HCT116 (cell line): ENCODE results near the gene MXRA5. TPM values are rescaled to one million over a fixed set of nuclear protein-coding genes. Genes with fewer than 3 reads are reported as not detected.

ENCODE experiments used
- ATAC-seq: fragments of 200-7000 bp; cut with Tn5 transposase; 2 replicates; pipeline ENCODE4 v1.9.1; 2020; ENCODE audit warnings: mild to moderate bottlenecking, moderate library complexity
- BruUV-seq: library from RNA; stranded (reverse); fragments of 400-500 nt; replicated peaks from 2 replicates; lab custom pipeline; 2021; lab: Mats Ljungman, UMichigan
- CTCF ChIA-PET: fragments of 300-600 bp; sonication (Branson Sonifier 250); formaldehyde crosslinking; loops from one replicate; lab custom pipeline; 2021; ENCODE audit warnings: antibody characterized with exemption; lab: Charles Lee
- POLR2A ChIA-PET: fragments of 300-600, 350-600 bp; sonication (Branson Sonifier 250); formaldehyde crosslinking; loops from one replicate; lab custom pipeline; 2021; ENCODE audit warnings: antibody characterized with exemption; lab: Charles Lee
- RAD21 ChIA-PET, 2 experiments: fragments of 300-600 bp; sonication (Branson Sonifier 250); formaldehyde crosslinking; loops; one replicate each; lab custom pipeline; 2023; ENCODE audit warnings: low total read pairs in 2 of 2; ENCODE audit not compliant: uncharacterized antibody in 2 of 2, unreplicated experiment in 2 of 2, low non-redundant PET in 1 of 2; lab: Charles Lee
- DNase-seq: peaks from one replicate; pipeline ENCODE4 v3.0.0-alpha.2; 2010; ENCODE audit warnings: low read depth, low spot score
- H2AFZ ChIP-seq: fragments of 200-600 bp; shearing (Covaris generic), sonication (generic); 2 replicates; pipeline ENCODE4 v1.6.1; 2017; ENCODE audit warnings: low read depth, mixed run types, mixed read lengths, antibody characterized with exemption, low read length; ENCODE audit not compliant: poor library complexity, severe bottlenecking
- H3K27ac ChIP-seq: 2 replicates; pipeline ENCODE4 v1.5.1; 2012; ENCODE audit warnings: low read depth, low read length
- H3K27me3 ChIP-seq: fragments of 200-600 bp; sonication (generic); 2 replicates; pipeline ENCODE4 v1.6.1; 2016; ENCODE audit warnings: mixed run types, low read length, mixed read lengths; ENCODE audit not compliant: insufficient read depth
- H3K36me3 ChIP-seq, 2 experiments: fragments of 200-500 bp in 1 of 2; fragments of 200-600 bp in 1 of 2; sonication (Bioruptor generic) in 1 of 2; sonication (generic) in 1 of 2; 2 replicates each; pipeline versions ENCODE4 v1.5.1 to v1.6.1; 2014 to 2016; ENCODE audit warnings: low read length in 2 of 2, inconsistent platforms in 1 of 2, mixed read lengths in 1 of 2, mixed run types in 1 of 2; ENCODE audit not compliant: insufficient read depth in 2 of 2, control insufficient read depth in 1 of 2
- H3K4me1 ChIP-seq, 2 experiments: fragments of 200-600 bp in 1 of 2; sonication (generic) in 1 of 2; 2 replicates each; pipeline versions ENCODE4 v1.5.1 to v1.6.1; 2012 to 2017; ENCODE audit warnings: low read length in 2 of 2, inconsistent platforms in 1 of 2, mild to moderate bottlenecking in 1 of 2, mixed read lengths in 1 of 2, mixed run types in 1 of 2, moderate library complexity in 1 of 2; ENCODE audit not compliant: insufficient read depth in 2 of 2, control insufficient read depth in 1 of 2
- H3K4me2 ChIP-seq: fragments of 200-600 bp; sonication (generic); 2 replicates; pipeline ENCODE4 v1.6.1; 2017; ENCODE audit warnings: mixed run types, low read length, mixed read lengths
- H3K4me3 ChIP-seq, 2 experiments: fragments of 200-600 bp in 1 of 2; sonication (generic) in 1 of 2; replicated peaks in 1 of 2; 2 replicates each; pipeline ENCODE4 v1.5.1; 2011 to 2016; ENCODE audit warnings: low read length in 2 of 2, control low read depth in 1 of 2, low read depth in 1 of 2, mild to moderate bottlenecking in 1 of 2, mixed read lengths in 1 of 2, mixed run types in 1 of 2
- H3K79me2 ChIP-seq: fragments of 200-600 bp; sonication (generic); 2 replicates; pipeline ENCODE4 v1.6.1; 2017; ENCODE audit warnings: mild to moderate bottlenecking, mixed run types, low read length, moderate library complexity, mixed read lengths; ENCODE audit not compliant: insufficient read depth
- H3K9ac ChIP-seq: fragments of 200-600 bp; sonication (generic); 2 replicates; pipeline ENCODE4 v1.6.1; 2016; ENCODE audit warnings: low read length, mixed read lengths
- H3K9me2 ChIP-seq: fragments of 200-600 bp; sonication (generic), shearing (Covaris generic); 2 replicates; pipeline ENCODE4 v1.6.1; 2017; ENCODE audit warnings: mixed run types, mild to moderate bottlenecking, moderate library complexity; ENCODE audit not compliant: insufficient read depth
- H3K9me3 ChIP-seq, 2 experiments: fragments of 200-500 bp in 1 of 2; fragments of 200-600 bp in 1 of 2; sonication (Bioruptor generic) in 1 of 2; sonication (generic) in 1 of 2; 2 replicates each; pipeline ENCODE4 v1.6.1; 2014 to 2017; ENCODE audit warnings: low read length in 2 of 2, mixed read lengths in 2 of 2, inconsistent platforms in 1 of 2, low read depth in 1 of 2, mild to moderate bottlenecking in 1 of 2, mixed run types in 1 of 2, moderate library complexity in 1 of 2; ENCODE audit not compliant: control insufficient read depth in 1 of 2, insufficient read depth in 1 of 2
- H4K20me1 ChIP-seq: fragments of 200-600 bp; sonication (generic), shearing (Covaris generic); 2 replicates; pipeline ENCODE4 v1.6.1; 2017; ENCODE audit warnings: mixed run types, mild to moderate bottlenecking, moderate library complexity; ENCODE audit not compliant: insufficient read depth
- ATF3 ChIP-seq: IDR thresholded peaks from 2 replicates; pipeline ENCODE4 v1.6.1; 2012
- ELF1 ChIP-seq: IDR thresholded peaks from 2 replicates; pipeline ENCODE4 v1.6.1; 2012; ENCODE audit warnings: low read depth, borderline replicate concordance
- EZH2 ChIP-seq: fragments of 200-600 bp; sonication (generic); IDR thresholded peaks from 2 replicates; pipeline ENCODE4 v1.6.1; 2017; ENCODE audit warnings: antibody characterized with exemption, mixed run types
- EZH2phosphoT487 ChIP-seq: fragments of 200-600 bp; IDR thresholded peaks from 2 replicates; pipeline ENCODE4 v1.6.1; 2018; ENCODE audit warnings: antibody characterized with exemption, borderline replicate concordance
- FOSL1 ChIP-seq: IDR thresholded peaks from 2 replicates; pipeline ENCODE4 v1.6.1; 2012; ENCODE audit warnings: low read depth
- JUND ChIP-seq: IDR thresholded peaks from 2 replicates; pipeline ENCODE4 v1.6.1; 2012
- SRF ChIP-seq: IDR thresholded peaks from 2 replicates; pipeline ENCODE4 v1.6.1; 2012; ENCODE audit warnings: low read depth
- YY1 ChIP-seq: IDR thresholded peaks from 2 replicates; pipeline ENCODE4 v1.6.1; 2011; ENCODE audit warnings: low read length, low read depth, moderate library complexity, mild to moderate bottlenecking; ENCODE audit not compliant: insufficient replicate concordance; ENCODE audit errors: extremely low read depth
- ZNF274 ChIP-seq: fragments of 200-500 bp; sonication (Bioruptor generic); IDR thresholded peaks from 2 replicates; pipeline ENCODE4 v1.6.1; 2014; ENCODE audit warnings: mild to moderate bottlenecking, low read depth, low read length, inconsistent platforms
- intact Hi-C: fragments of 100-400 bp; cut with micrococcal nuclease; formaldehyde crosslinking; loops from 2 replicates; pipeline ENCODE4 v1.10.0; 2022
- total RNA-seq: library from RNA; stranded (reverse); gene quantifications from one replicate; pipeline ENCODE4 v1.2.1, GENCODE V29; 2021; ENCODE audit not compliant: unreplicated experiment

Gene MXRA5
- total RNA-seq, 1 experiment from 2014 or later: 0.02 TPM

GRCh38 chrX:3307881-3308280 lies 38.6 kb downstream of the MXRA5 start:
- CTCF ChIA-PET: no interaction called here

DNA sequence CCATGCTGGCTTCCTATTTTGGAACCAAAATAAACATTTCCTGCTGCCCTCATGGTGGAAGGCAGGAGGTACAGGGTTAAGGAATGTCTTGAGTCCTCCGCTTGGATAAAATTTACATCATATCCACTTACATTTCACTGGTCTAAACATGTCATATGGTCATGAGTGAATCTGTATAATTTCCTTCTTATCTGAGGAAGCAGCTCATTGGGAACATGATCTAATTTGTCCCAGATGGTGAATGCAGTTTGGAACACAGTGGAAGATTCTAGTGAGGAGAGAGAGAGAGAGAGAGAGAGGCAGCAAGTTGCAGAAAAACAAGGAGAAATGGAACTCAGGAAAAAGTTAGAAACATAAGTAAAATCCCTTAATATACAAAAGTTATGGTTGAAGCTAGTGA lies 46.8 kb downstream of the MXRA5 start:
- no peak for DNase-seq
- intact Hi-C loops: no loop called here
- H3K4me2 ChIP-seq: no peak overlapping the region
- no peaks in the 10 kb centered on the region for H3K27me3 ChIP-seq
- no peak for TF ChIP-seq FOSL1
- no peak for TF ChIP-seq JUND
- no peak for TF ChIP-seq ELF1
- no peak for TF ChIP-seq ZNF274
- TF ChIP-seq ATF3: no peak
- no peak for TF ChIP-seq SRF
- TF ChIP-seq YY1: no peak
- no peak for TF ChIP-seq EZH2
- TF ChIP-seq, all 23 proteins: peak for 0
- CTCF ChIA-PET: no interaction called here
- Histone ChIP-seq H3K4me3 (no peak overlapping the region), H4K20me1 (no peaks in the 10 kb centered on the region), H3K9me3 (no peaks in the 10 kb centered on the region), H2AFZ (no peak overlapping the region), H3K36me3 (no peaks in the 10 kb centered on the region), H3K4me1 (no peaks in the 10 kb centered on the region), H3K79me2 (no peaks in the 10 kb centered on the region), H3K9me2 (no peaks in the 10 kb centered on the region), H3K9ac (no peak overlapping the region), H3K27ac (no peak overlapping the region)
- ATAC-seq: no peak
- POLR2A ChIA-PET: no interaction called here
- no TSS peak for BruUV-seq
- RAD21 ChIA-PET: no interaction called here

More at GRCh38 chrX:3307881-3308280, 38.6 kb downstream of the MXRA5 start:
- Histone ChIP-seq H3K4me3 (no peak overlapping the region), H3K4me1 (no peaks in the 10 kb centered on the region), H3K9me3 (no peaks in the 10 kb centered on the region), H3K9ac (no peak overlapping the region), H2AFZ (no peak overlapping the region), H3K9me2 (no peaks in the 10 kb centered on the region), H3K79me2 (no peaks in the 10 kb centered on the region), H3K27me3 (no peaks in the 10 kb centered on the region), H4K20me1 (no peaks in the 10 kb centered on the region), H3K27ac (no peak overlapping the region), H3K4me2 (no peak overlapping the region), H3K36me3 (no peaks in the 10 kb centered on the region)
- TF ChIP-seq EZH2phosphoT487: no peak
- ATAC-seq: no peak
- RAD21 ChIA-PET: no interaction called here
- no peak for DNase-seq
- POLR2A ChIA-PET: no interaction called here
- intact Hi-C loops: no loop called here
- BruUV-seq: no TSS peak
